ENCODE data around the gene PRKN.
"Not testable (repeated sequence)": the region's sequence is repeated elsewhere in the genome, so short reads cannot be mapped to it uniquely, and the experiment has no call there.

PRKN gene

DNA sequence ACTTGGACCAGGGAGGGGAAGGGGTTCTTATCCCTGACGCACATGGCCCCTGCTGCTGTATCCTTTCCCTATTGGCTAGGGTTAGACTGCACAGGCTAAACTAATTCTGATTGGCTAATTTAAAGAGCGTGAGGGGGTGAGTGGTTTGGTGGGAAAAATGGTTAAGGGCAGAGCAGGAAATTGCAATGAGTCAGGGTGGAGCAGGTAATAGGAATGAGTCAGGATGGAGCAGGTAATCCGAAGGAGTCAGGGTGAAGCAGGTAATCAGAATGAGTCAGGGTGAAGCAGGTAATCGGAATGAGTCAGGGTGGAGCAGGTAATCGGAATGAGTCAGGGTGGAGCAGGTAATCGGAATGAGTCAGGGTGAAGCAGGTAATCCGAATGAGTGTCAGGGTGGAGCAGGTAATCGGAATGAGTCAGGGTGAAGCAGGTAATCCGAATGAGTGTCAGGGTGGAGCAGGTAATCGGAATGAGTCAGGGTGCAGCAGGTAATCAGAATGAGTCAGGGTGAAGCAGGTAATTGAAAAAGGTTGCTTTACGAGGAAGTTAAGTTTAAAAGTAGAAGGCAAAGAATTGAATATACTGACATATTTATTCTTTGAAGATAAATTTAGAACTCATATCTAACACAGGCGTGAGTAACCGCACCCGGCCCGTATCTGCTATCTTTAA, 1412.2 kb downstream of the PRKN start:
- DNase-seq = not testable (repeated sequence)

- not testable (repeated sequence) for DNase-seq
These were observed 1412.9 kb downstream of the PRKN start for GRCh38 chr6:161314541-161315245.

GRCh38 chr6:161313940-161314509, 1413.5 kb downstream of the PRKN start:
- DNase-seq = no peak

DNA sequence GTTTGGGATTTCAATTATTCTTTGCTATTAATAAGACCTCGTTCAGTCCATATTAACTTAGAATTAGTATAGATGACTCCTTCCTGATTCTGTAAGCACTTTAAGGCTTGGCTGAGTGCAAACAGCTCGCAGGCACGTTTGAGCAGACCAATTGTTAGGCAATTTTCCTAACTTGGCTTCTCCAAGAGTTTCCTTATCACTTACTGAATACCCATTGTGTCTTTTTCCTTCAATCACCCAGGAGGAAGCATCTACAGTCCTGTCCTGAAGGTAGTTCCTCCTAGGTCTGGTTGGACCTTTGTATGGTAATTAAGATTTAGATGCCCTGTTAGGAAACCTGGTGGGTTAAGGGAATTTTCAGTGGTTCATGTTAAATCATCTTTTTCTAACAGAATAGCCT, 1414.1 kb downstream of the PRKN start:
- not testable (repeated sequence) for DNase-seq

DNA sequence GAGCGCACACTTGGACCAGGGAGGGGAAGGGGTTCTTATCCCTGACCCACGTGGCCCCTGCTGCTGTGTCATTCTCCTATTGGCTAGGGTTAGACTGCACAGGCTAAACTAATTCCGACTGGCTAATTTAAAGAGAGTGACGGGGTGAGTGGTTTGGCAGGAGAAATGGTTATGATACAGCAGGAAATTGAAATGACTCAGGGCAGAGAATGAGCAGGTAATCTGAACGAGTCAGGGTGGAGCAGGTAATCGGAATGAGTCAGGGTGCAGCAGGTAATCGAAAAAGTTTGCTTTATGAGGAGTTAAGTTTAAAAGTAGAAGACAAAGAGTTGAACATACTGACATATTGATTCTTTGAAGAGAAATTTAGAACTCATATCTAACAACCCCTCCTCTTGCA, 1417.8 kb downstream of the PRKN start:
- not testable (repeated sequence) for DNase-seq

- DNase-seq = no peak
These were observed 1419.4 kb downstream of the PRKN start for GRCh38 chr6:161308075-161308655.

DNA sequence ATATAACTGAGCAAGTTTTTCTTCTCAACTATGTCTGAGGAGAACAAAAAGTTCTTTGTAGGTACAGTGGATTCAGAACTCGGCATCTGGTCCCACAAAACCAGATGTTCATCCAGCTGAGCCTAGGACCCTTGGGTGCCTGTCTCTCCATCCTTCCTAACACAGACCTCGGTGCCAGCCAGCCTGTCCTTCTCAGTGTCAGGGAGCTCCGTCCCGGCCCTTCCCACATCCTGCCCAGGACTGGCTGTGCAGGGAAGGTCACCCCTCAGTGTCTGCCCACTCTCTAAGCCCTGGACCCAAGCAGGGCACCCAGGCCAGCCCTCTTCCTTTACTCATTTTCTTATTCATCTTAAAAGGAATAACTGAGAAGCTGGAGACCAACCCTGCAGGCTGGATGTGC, 1421.7 kb downstream of the PRKN start:
- no peak for DNase-seq

DNA sequence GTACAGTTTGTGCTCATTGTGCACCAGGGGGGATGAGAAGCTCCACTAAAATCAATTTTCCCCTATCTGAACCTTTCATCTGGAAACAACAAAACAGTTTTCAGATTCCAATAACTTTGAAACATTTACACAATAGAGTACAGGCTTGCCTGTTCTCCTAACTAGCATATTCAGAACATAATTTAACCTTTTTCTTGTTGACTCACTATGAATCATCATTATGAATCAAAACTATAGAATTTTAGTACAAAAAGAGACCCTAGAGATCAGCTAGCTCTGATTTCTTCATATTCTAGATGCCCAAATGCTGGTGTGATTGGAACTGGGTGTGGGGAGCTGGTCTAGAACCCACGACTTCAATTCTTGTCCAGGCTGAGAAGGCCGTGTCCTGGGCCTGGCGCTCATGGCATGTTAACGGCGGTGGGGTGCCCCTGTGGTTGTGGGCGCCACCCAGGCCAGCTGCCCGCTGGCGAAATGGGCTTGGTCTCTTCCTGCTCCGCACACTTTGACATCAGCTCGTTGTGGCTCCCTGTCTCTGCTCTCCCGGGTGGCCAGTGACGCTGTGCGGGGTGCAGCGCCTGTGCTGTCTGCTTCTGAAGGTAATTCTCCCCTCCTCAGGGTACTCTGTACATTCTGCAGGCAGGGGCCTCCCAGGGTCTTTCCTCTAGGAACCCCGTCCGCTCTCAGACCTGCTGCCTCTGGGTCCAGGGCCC, 1423.8 kb downstream of the PRKN start:
- no peak for DNase-seq

GRCh38 chr6:161302949-161303348, 1424.6 kb downstream of the PRKN start:
- no peak for DNase-seq

GRCh38 chr6:161301338-161301737, 1426.2 kb downstream of the PRKN start:
- DNase-seq = no peak

DNA sequence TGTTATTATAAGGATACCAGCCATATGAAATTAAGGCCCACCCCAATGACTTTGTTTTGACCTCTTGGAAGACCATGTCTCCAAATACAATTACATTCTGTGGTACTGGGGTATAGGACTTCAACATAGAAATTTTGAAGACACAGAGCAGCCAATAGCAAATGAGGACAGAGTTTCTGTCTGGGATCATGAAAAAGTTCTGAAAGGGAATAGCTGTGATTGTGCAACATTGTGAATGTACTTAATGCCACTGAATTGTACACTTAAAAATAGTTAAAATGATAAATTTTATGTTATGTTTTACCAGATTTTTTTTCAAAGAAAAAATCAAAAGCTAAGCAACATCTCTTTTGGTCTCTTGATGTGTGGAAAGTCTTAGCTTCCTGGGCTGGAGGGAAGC, 1426.7 kb downstream of the PRKN start:
- no peak for DNase-seq

- DNase-seq = no peak
These were observed 1427.8 kb downstream of the PRKN start for GRCh38 chr6:161299726-161300125.
